ENCODE data around the gene SAP30BP.
"Not testable (repeated sequence)": the region's sequence is repeated elsewhere in the genome, so short reads cannot be mapped to it uniquely, and the experiment has no call there.

The SAP30BP gene

DNA sequence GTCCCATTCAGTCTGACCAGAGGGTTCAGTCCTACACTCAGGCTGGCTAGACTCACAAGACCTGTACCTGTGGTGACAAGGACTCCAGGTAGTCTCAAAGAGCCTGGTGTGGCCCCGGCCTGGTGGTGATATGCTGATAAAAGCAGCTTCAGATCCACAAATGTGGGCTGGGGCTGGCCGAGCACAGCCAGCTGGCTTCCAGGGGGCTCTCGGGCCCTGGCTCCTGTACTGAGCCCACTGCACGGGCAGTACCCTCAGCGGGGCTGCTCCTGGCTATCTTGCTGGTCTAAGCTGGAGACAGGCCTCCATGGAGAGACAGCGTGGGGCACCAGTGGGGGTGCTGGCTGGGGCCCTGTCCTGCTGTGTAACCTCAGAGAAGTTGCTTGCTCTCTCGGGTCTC lies 29.6 kb upstream of the SAP30BP start:
- in situ Hi-C loops (cut with HindIII; ENCODE audit: low sequenced_read_pairs): no loop called here
- TF ChIP-seq, protein P1, sequence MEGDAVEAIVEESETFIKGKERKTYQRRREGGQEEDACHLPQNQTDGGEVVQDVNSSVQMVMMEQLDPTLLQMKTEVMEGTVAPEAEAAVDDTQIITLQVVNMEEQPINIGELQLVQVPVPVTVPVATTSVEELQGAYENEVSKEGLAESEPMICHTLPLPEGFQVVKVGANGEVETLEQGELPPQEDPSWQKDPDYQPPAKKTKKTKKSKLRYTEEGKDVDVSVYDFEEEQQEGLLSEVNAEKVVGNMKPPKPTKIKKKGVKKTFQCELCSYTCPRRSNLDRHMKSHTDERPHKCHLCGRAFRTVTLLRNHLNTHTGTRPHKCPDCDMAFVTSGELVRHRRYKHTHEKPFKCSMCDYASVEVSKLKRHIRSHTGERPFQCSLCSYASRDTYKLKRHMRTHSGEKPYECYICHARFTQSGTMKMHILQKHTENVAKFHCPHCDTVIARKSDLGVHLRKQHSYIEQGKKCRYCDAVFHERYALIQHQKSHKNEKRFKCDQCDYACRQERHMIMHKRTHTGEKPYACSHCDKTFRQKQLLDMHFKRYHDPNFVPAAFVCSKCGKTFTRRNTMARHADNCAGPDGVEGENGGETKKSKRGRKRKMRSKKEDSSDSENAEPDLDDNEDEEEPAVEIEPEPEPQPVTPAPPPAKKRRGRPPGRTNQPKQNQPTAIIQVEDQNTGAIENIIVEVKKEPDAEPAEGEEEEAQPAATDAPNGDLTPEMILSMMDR (IDR thresholded peaks at IDR 0.05; ENCODE audit: low read depth, low read length): no peak
- H3K4me3 ChIP-seq (ENCODE audit: low read depth, low read length): no peak overlapping the region
- no peak for DNase-seq (ENCODE audit: low read depth, low spot score)

DNA sequence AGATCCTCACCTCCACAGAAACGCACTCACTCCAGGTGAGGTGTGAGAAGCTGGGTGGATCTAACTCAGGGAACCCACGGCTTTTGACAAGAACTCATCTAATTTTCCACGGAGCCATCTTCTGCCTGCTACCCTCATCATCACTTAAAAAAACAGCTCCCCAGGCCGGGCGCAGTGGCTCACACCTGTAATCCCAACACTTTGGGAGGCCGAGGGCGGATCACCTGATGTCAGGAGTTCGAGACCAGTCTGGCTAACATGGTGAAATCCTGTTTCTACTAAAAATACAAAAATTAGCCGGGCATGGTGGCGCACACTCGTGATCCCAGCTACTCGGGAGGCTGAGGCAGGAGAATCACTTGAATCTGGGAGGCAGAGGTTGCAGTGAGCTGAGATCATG lies 29.1 kb upstream of the SAP30BP start:
- in situ Hi-C loops (cut with HindIII; ENCODE audit: low sequenced_read_pairs); DNase-seq (ENCODE audit: low read depth, low spot score); H3K4me3 ChIP-seq (ENCODE audit: low read depth, low read length): not testable (repeated sequence)

DNA sequence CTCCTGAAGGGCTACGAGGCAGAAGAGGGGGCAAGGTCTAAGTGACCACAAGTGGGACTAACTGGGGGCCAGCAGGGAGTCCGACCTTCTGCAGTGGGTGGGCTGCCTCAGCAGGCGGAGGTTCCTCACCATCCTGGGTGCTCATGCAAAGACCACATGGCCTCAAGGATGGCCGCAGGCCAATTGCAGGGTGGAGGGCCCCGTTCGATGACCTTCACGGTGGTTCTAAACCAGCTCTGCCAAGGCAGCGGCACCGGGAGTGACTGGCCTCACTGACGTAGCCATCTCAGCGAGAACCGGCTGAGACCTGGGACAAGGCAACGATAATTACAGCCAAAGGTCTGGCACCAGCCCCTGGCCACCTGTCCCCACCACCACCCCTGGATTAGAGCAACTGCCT lies 28.2 kb upstream of the SAP30BP start:
- no peak overlapping the region for H3K4me3 ChIP-seq (ENCODE audit: low read depth, low read length)
- TF ChIP-seq, protein P1 (IDR thresholded peaks at IDR 0.05; ENCODE audit: low read depth, low read length): no peak
- DNase-seq (ENCODE audit: low read depth, low spot score): no peak
- in situ Hi-C loops (cut with HindIII; ENCODE audit: low sequenced_read_pairs): no loop called here

DNA sequence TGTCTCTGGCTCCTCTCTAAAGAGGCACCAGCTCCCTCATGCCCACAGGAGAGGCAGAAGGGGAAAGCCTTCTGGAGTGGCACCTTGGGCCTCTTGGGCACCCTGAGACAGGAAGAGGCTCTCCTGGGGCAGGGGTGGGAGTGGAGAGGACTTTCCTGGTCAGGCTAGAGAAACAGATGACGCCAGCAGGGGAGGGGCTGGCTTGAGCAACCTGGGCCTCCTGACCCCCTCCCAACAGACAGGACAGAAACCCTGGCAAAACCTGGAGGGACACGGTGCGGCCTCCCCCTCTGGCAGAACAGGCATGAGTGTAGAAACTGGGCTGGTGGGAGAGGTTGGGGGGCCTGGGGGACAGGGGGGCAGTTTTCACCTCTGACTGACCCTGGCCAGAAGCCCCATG lies 27.8 kb upstream of the SAP30BP start:
- no peak overlapping the region for H3K4me3 ChIP-seq (ENCODE audit: low read depth, low read length)
- DNase-seq (ENCODE audit: low read depth, low spot score): no peak
- in situ Hi-C loops (cut with HindIII; ENCODE audit: low sequenced_read_pairs): no loop called here
- TF ChIP-seq, protein P1 (IDR thresholded peaks at IDR 0.05; ENCODE audit: low read depth, low read length): no peak

DNA sequence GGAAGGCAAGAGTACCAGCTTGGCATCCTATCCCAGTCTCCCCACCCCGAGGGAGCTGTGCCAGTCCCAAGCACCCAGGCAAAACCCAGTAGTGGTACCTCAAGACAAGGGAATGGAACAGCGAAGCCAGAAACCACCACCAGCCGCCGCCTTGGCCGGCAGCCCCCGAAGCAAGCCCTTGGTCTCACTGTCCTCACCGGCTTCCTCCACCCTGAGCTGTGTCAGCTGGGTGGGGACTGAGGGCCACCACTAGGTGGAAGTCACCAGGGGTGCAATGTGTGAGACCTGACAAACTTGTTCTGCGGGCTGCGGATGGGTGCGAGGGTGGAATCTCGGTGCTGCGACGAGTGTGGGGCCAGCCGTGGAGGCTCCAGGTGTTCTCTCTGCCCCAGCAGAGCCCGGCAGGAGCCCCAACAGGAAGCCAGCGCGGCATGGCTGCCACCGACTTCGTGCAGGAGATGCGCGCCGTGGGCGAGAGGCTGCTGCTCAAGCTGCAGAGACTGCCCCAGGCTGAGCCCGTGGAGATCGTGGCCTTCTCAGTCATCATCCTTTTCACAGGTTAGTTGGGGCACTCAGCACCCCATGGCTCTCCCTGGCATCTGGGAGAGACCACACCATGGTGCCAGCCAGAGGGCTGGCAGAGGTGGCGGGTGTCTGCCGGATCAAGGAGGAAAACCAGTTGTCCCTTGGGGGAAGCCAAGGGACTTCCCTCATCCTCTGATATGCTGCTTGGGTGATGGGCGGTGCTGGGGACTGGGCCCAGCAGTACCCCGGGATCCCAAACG lies 27.2 kb upstream of the SAP30BP start:
- no peak for DNase-seq (ENCODE audit: low read depth, low spot score)
- in situ Hi-C loops (cut with HindIII; ENCODE audit: low sequenced_read_pairs): no loop called here
- TF ChIP-seq, protein P1 (IDR thresholded peaks at IDR 0.05; ENCODE audit: low read depth, low read length): no peak
- H3K4me3 ChIP-seq (ENCODE audit: low read depth, low read length): no peak overlapping the region

DNA sequence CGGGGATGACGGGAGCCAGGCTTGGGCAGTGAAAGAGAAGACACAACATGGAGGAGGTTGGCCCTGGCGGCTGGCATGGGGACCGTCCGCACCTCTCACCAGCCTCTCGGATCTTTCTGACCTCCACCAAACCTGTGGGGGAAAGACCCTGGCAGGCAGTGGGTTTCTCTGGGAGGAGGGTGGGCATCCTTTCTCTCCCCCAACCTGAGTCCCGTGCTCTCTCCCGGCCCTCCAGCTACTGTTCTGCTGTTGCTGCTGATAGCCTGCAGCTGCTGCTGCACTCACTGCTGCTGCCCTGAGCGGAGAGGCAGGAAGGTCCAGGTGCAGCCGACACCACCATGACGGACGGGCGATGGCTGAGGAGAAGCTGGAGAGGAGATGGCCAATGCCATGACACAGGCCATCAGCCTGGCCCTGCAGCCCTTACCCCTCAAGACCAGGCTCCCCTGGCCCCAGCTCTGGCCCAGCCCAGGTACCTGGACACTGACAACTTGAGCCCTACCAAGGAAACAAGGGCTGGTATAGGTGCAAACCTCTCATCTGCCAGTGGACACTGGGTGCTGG lies 26.5 kb upstream of the SAP30BP start:
- no peak for DNase-seq (ENCODE audit: low read depth, low spot score)
- TF ChIP-seq, protein P1 (IDR thresholded peaks at IDR 0.05; ENCODE audit: low read depth, low read length): no peak
- no peak overlapping the region for H3K4me3 ChIP-seq (ENCODE audit: low read depth, low read length)
- in situ Hi-C loops (cut with HindIII; ENCODE audit: low sequenced_read_pairs): no loop called here

DNA sequence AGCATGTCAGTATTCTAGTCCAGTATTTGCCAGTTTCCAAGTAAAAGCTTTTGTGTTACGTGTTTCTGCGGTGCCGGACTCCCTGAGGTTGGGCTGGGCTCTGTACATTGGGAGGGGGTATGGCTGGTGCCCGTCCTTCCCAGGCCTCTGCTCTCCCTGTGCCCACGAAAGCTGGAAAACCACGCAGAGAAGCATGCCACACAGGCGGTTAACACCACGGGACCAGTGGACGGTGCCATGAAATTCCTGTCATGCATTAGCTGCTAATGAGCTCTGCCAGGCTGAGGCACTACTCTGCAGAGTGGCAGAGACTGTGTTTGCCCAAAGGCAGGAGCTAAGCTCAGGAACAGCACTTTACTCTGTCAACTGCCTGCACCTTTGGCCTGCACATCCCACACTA lies 25.8 kb upstream of the SAP30BP start:
- in situ Hi-C loops (cut with HindIII; ENCODE audit: low sequenced_read_pairs): no loop called here
- TF ChIP-seq, protein P1 (IDR thresholded peaks at IDR 0.05; ENCODE audit: low read depth, low read length): no peak

More for the DNA sequence above, 25.8 kb upstream of the SAP30BP start:
- H3K4me3 ChIP-seq (ENCODE audit: low read depth, low read length): no peak overlapping the region
- no peak for DNase-seq (ENCODE audit: low read depth, low spot score)
